HT1080 (cell line): ENCODE results near the gene FCAR. TPM values are rescaled to one million over a fixed set of nuclear protein-coding genes. Genes with fewer than 3 reads are reported as not detected.

Experiments
- small RNA-seq: library from RNA; depleted of rRNA; stranded (forward); fragments of <200 nt; gene quantifications from one replicate; pipeline ENCODE3, GENCODE V24; 2014
- total RNA-seq: library from RNA; depleted of rRNA; stranded (reverse); fragments of >200 nt; shearing (Covaris generic); gene quantifications from 2 replicates; pipeline ENCODE4 v1.2.3, GENCODE V29; 2014; rRNA removed

Gene FCAR
- total RNA-seq, 1 experiment from 2014 or later, result not detected

Small RNA genes lying within 50 kb of the gene (small RNA-seq; reads per million reads assigned to genes)
- not detected for gene RNU6-222P

Other genes with a start within 250 kb of the FCAR start
- gene LILRB1, start 243.8 kb upstream of the FCAR start, total RNA-seq, result not detected in 2 replicates
- not detected in 2 replicates for gene LILRB4, start 211.2 kb upstream of the FCAR start, total RNA-seq
- gene KIR3DL3, start 149.8 kb upstream of the FCAR start, total RNA-seq, result not detected in 2 replicates
- gene KIR2DL3, start 135.7 kb upstream of the FCAR start, total RNA-seq, result not detected in 2 replicates
- gene KIR2DL1, start 104.4 kb upstream of the FCAR start, total RNA-seq, result not detected in 2 replicates
- gene KIR2DL4, start 70.6 kb upstream of the FCAR start, total RNA-seq, result not detected in 2 replicates
- gene KIR3DL1, start 57.8 kb upstream of the FCAR start, total RNA-seq, result not detected in 2 replicates
- gene KIR2DS4, start 41.6 kb upstream of the FCAR start, total RNA-seq, result not detected in 2 replicates
- gene KIR3DL2, start 23.8 kb upstream of the FCAR start, total RNA-seq, result not detected in 2 replicates
- 0.43 TPM in 1 of 2 replicates, not detected in the other for gene NCR1, start 31.9 kb downstream of the FCAR start, total RNA-seq
- not detected in 2 replicates for gene NLRP7, start 73.3 kb downstream of the FCAR start, total RNA-seq
- gene NLRP2, start 92.1 kb downstream of the FCAR start, total RNA-seq, result not detected in 2 replicates
- 0.03 and 0.05 TPM in 2 replicates for gene GP6, start 164.0 kb downstream of the FCAR start, total RNA-seq
- gene RDH13, start 188.9 kb downstream of the FCAR start, total RNA-seq, result 15.6 and 18.6 TPM in 2 replicates
- gene EPS8L1, start 201.6 kb downstream of the FCAR start, total RNA-seq, result 7.3 and 7.8 TPM in 2 replicates
- 51.1 and 57.6 TPM in 2 replicates for gene PPP1R12C, start 243.4 kb downstream of the FCAR start, total RNA-seq